22Rv1 (cell line): ENCODE measurements around the gene TCTN3.

Experiments
- CTCF ChIP-seq: fragments of 450-650 bp; IDR thresholded peaks from 2 replicates; pipeline ENCODE4 v1.5.1; 2017; ENCODE audit warnings: mild to moderate bottlenecking
- ZFX ChIP-seq: fragments of 450-650 bp; IDR thresholded peaks from 2 replicates; pipeline ENCODE4 v1.6.1; 2017; ENCODE audit warnings: antibody characterized with exemption, borderline replicate concordance

GRCh38 chr10:95675403-95676116 lies 18.2 kb downstream of the TCTN3 start:
- no peak for TF ChIP-seq CTCF
- TF ChIP-seq ZFX: no peak
